ENCODE data around the gene LTO1.

- TF ChIP-seq GATA2 (CRISPR knock-in tag; IDR thresholded peaks at IDR 0.05) (no peak), CTCF (IDR thresholded peaks at IDR 0.05) (peak; percentile 47), MEF2A (IDR thresholded peaks at IDR 0.05; ENCODE audit: borderline replicate concordance, low read depth) (no peak), EP300 (IDR thresholded peaks at IDR 0.05; ENCODE audit: borderline replicate concordance in 1 of 2, low read depth in 1 of 2, low read length in 1 of 2) (no peak)
These were observed 8.7 kb upstream of the LTO1 start for GRCh38 chr11:69683764-69684333.
